ENCODE measurements around the gene POLR3GL.
"Not testable (repeated sequence)": the region's sequence is repeated elsewhere in the genome, so short reads cannot be mapped to it uniquely, and the experiment has no call there.

POLR3GL gene

GRCh38 chr1:145964328-145965118 is at the start of gene POLR3GL, which contains the start of gene ANKRD34A:
POLR3GL (plus strand) TSS chr1:145964690; CDS start chr1:145974866, 10,176 bp downstream.
ANKRD34A (minus strand) TSS chr1:145964575; CDS start chr1:145961759, 2,816 bp downstream.
- DNase-seq (ENCODE audit: extremely low read depth, low read depth): peak; percentile 73
- TF ChIP-seq CTCF (IDR thresholded peaks at IDR 0.05; ENCODE audit: low read depth, low read length): no peak

GRCh38 chr1:145916745-145917144 is 47.7 kb upstream of the POLR3GL start:
- DNase-seq (ENCODE audit: extremely low read depth, low read depth): no peak

GRCh38 chr1:145917595-145917994 is 46.9 kb upstream of the POLR3GL start:
- no peak for DNase-seq (ENCODE audit: extremely low read depth, low read depth)
- TF ChIP-seq CTCF (IDR thresholded peaks at IDR 0.05; ENCODE audit: low read depth, low read length): no peak

More at GRCh38 chr1:145916745-145917144, 47.7 kb upstream of the POLR3GL start:
- TF ChIP-seq CTCF (IDR thresholded peaks at IDR 0.05; ENCODE audit: low read depth, low read length): no peak

- TF ChIP-seq CTCF (IDR thresholded peaks at IDR 0.05; ENCODE audit: low read depth, low read length): no peak
Observed at GRCh38 chr1:145918144-145918991, 46.1 kb upstream of the POLR3GL start, which contains the start of gene PEX11B. PEX11B (minus strand) TSS chr1:145918717; CDS start chr1:145918688, 29 bp downstream.

GRCh38 chr1:145918992-145919939 is 45.2 kb upstream of the POLR3GL start:
- no peak for DNase-seq (ENCODE audit: extremely low read depth, low read depth)
- TF ChIP-seq CTCF (IDR thresholded peaks at IDR 0.05; ENCODE audit: low read depth, low read length): no peak

More at GRCh38 chr1:145918144-145918991, 46.1 kb upstream of the POLR3GL start, which contains the start of gene PEX11B:
- DNase-seq (ENCODE audit: extremely low read depth, low read depth): peak; percentile 47

- DNase-seq (ENCODE audit: extremely low read depth, low read depth): not testable (repeated sequence)
Observed at GRCh38 chr1:145920297-145920696, 44.2 kb upstream of the POLR3GL start.

GRCh38 chr1:145922266-145922665 is 42.2 kb upstream of the POLR3GL start:
- no peak for TF ChIP-seq CTCF (IDR thresholded peaks at IDR 0.05; ENCODE audit: low read depth, low read length)
- DNase-seq (ENCODE audit: extremely low read depth, low read depth): no peak

Data from AG09319 (cell line).